HCT116 (cell line): ENCODE data around the gene AGTPBP1. TPM values are rescaled to one million over a fixed set of nuclear protein-coding genes. Genes with fewer than 3 reads are reported as not detected.
A peak's percentile ranks its signal among the peaks of the same experiment; 100 is the strongest.

ENCODE experiments used
- ATAC-seq: fragments of 200-7000 bp; cut with Tn5 transposase; 2 replicates; pipeline ENCODE4 v1.9.1; 2020; ENCODE audit warnings: mild to moderate bottlenecking, moderate library complexity
- BruUV-seq: library from RNA; stranded (reverse); fragments of 400-500 nt; replicated peaks from 2 replicates; lab custom pipeline; 2021; lab: Mats Ljungman, UMichigan
- CTCF ChIA-PET: fragments of 300-600 bp; sonication (Branson Sonifier 250); formaldehyde crosslinking; loops from one replicate; lab custom pipeline; 2021; ENCODE audit warnings: antibody characterized with exemption; lab: Charles Lee
- POLR2A ChIA-PET: fragments of 300-600, 350-600 bp; sonication (Branson Sonifier 250); formaldehyde crosslinking; loops from one replicate; lab custom pipeline; 2021; ENCODE audit warnings: antibody characterized with exemption; lab: Charles Lee
- RAD21 ChIA-PET, 2 experiments: fragments of 300-600 bp; sonication (Branson Sonifier 250); formaldehyde crosslinking; loops; one replicate each; lab custom pipeline; 2023; ENCODE audit warnings: low total read pairs in 2 of 2; ENCODE audit not compliant: uncharacterized antibody in 2 of 2, unreplicated experiment in 2 of 2, low non-redundant PET in 1 of 2; lab: Charles Lee
- DNase-seq: peaks from one replicate; pipeline ENCODE4 v3.0.0-alpha.2; 2010; ENCODE audit warnings: low read depth, low spot score
- H2AFZ ChIP-seq: fragments of 200-600 bp; shearing (Covaris generic), sonication (generic); 2 replicates; pipeline ENCODE4 v1.6.1; 2017; ENCODE audit warnings: low read depth, mixed run types, mixed read lengths, antibody characterized with exemption, low read length; ENCODE audit not compliant: poor library complexity, severe bottlenecking
- H3K27ac ChIP-seq: 2 replicates; pipeline ENCODE4 v1.5.1; 2012; ENCODE audit warnings: low read depth, low read length
- H3K27me3 ChIP-seq: fragments of 200-600 bp; sonication (generic); 2 replicates; pipeline ENCODE4 v1.6.1; 2016; ENCODE audit warnings: mixed run types, low read length, mixed read lengths; ENCODE audit not compliant: insufficient read depth
- H3K36me3 ChIP-seq, 2 experiments: fragments of 200-500 bp in 1 of 2; fragments of 200-600 bp in 1 of 2; sonication (Bioruptor generic) in 1 of 2; sonication (generic) in 1 of 2; 2 replicates each; pipeline versions ENCODE4 v1.5.1 to v1.6.1; 2014 to 2016; ENCODE audit warnings: low read length in 2 of 2, inconsistent platforms in 1 of 2, mixed read lengths in 1 of 2, mixed run types in 1 of 2; ENCODE audit not compliant: insufficient read depth in 2 of 2, control insufficient read depth in 1 of 2
- H3K4me1 ChIP-seq, 2 experiments: fragments of 200-600 bp in 1 of 2; sonication (generic) in 1 of 2; 2 replicates each; pipeline versions ENCODE4 v1.5.1 to v1.6.1; 2012 to 2017; ENCODE audit warnings: low read length in 2 of 2, inconsistent platforms in 1 of 2, mild to moderate bottlenecking in 1 of 2, mixed read lengths in 1 of 2, mixed run types in 1 of 2, moderate library complexity in 1 of 2; ENCODE audit not compliant: insufficient read depth in 2 of 2, control insufficient read depth in 1 of 2
- H3K4me2 ChIP-seq: fragments of 200-600 bp; sonication (generic); 2 replicates; pipeline ENCODE4 v1.6.1; 2017; ENCODE audit warnings: mixed run types, low read length, mixed read lengths
- H3K4me3 ChIP-seq, 2 experiments: fragments of 200-600 bp in 1 of 2; sonication (generic) in 1 of 2; replicated peaks in 1 of 2; 2 replicates each; pipeline ENCODE4 v1.5.1; 2011 to 2016; ENCODE audit warnings: low read length in 2 of 2, control low read depth in 1 of 2, low read depth in 1 of 2, mild to moderate bottlenecking in 1 of 2, mixed read lengths in 1 of 2, mixed run types in 1 of 2
- H3K79me2 ChIP-seq: fragments of 200-600 bp; sonication (generic); 2 replicates; pipeline ENCODE4 v1.6.1; 2017; ENCODE audit warnings: mild to moderate bottlenecking, mixed run types, low read length, moderate library complexity, mixed read lengths; ENCODE audit not compliant: insufficient read depth
- H3K9ac ChIP-seq: fragments of 200-600 bp; sonication (generic); 2 replicates; pipeline ENCODE4 v1.6.1; 2016; ENCODE audit warnings: low read length, mixed read lengths
- H3K9me2 ChIP-seq: fragments of 200-600 bp; sonication (generic), shearing (Covaris generic); 2 replicates; pipeline ENCODE4 v1.6.1; 2017; ENCODE audit warnings: mixed run types, mild to moderate bottlenecking, moderate library complexity; ENCODE audit not compliant: insufficient read depth
- H3K9me3 ChIP-seq, 2 experiments: fragments of 200-500 bp in 1 of 2; fragments of 200-600 bp in 1 of 2; sonication (Bioruptor generic) in 1 of 2; sonication (generic) in 1 of 2; 2 replicates each; pipeline ENCODE4 v1.6.1; 2014 to 2017; ENCODE audit warnings: low read length in 2 of 2, mixed read lengths in 2 of 2, inconsistent platforms in 1 of 2, low read depth in 1 of 2, mild to moderate bottlenecking in 1 of 2, mixed run types in 1 of 2, moderate library complexity in 1 of 2; ENCODE audit not compliant: control insufficient read depth in 1 of 2, insufficient read depth in 1 of 2
- H4K20me1 ChIP-seq: fragments of 200-600 bp; sonication (generic), shearing (Covaris generic); 2 replicates; pipeline ENCODE4 v1.6.1; 2017; ENCODE audit warnings: mixed run types, mild to moderate bottlenecking, moderate library complexity; ENCODE audit not compliant: insufficient read depth
- ATF3 ChIP-seq: IDR thresholded peaks from 2 replicates; pipeline ENCODE4 v1.6.1; 2012
- ELF1 ChIP-seq: IDR thresholded peaks from 2 replicates; pipeline ENCODE4 v1.6.1; 2012; ENCODE audit warnings: low read depth, borderline replicate concordance
- EZH2 ChIP-seq: fragments of 200-600 bp; sonication (generic); IDR thresholded peaks from 2 replicates; pipeline ENCODE4 v1.6.1; 2017; ENCODE audit warnings: antibody characterized with exemption, mixed run types
- EZH2phosphoT487 ChIP-seq: fragments of 200-600 bp; IDR thresholded peaks from 2 replicates; pipeline ENCODE4 v1.6.1; 2018; ENCODE audit warnings: antibody characterized with exemption, borderline replicate concordance
- FOSL1 ChIP-seq: IDR thresholded peaks from 2 replicates; pipeline ENCODE4 v1.6.1; 2012; ENCODE audit warnings: low read depth
- MAX ChIP-seq: IDR thresholded peaks from 2 replicates; pipeline ENCODE4 v1.6.1; 2012
- POLR2A ChIP-seq: IDR thresholded peaks from 2 replicates; pipeline ENCODE4 v1.7.0; 2011; ENCODE audit warnings: borderline replicate concordance; ENCODE audit not compliant: insufficient read depth, insufficient read length; ENCODE audit errors: extremely low read depth
- POLR2AphosphoS5 ChIP-seq: IDR thresholded peaks from 2 replicates; pipeline ENCODE4 v1.6.1; 2011; ENCODE audit warnings: mild to moderate bottlenecking, low read depth, low read length, moderate library complexity
- RAD21 ChIP-seq: IDR thresholded peaks from 2 replicates; pipeline ENCODE4 v1.6.1; 2012; ENCODE audit warnings: low read depth, mild to moderate bottlenecking
- SIN3A ChIP-seq: IDR thresholded peaks from 2 replicates; pipeline ENCODE4 v1.6.1; 2012; ENCODE audit warnings: low read depth
- SP1 ChIP-seq: IDR thresholded peaks from 2 replicates; pipeline ENCODE4 v1.6.1; 2012; ENCODE audit warnings: low read depth
- SRF ChIP-seq: IDR thresholded peaks from 2 replicates; pipeline ENCODE4 v1.6.1; 2012; ENCODE audit warnings: low read depth
- YY1 ChIP-seq: IDR thresholded peaks from 2 replicates; pipeline ENCODE4 v1.6.1; 2011; ENCODE audit warnings: low read length, low read depth, moderate library complexity, mild to moderate bottlenecking; ENCODE audit not compliant: insufficient replicate concordance; ENCODE audit errors: extremely low read depth
- intact Hi-C: fragments of 100-400 bp; cut with micrococcal nuclease; formaldehyde crosslinking; loops from 2 replicates; pipeline ENCODE4 v1.10.0; 2022
- total RNA-seq: library from RNA; stranded (reverse); gene quantifications from one replicate; pipeline ENCODE4 v1.2.1, GENCODE V29; 2021; ENCODE audit not compliant: unreplicated experiment
- TF ChIP-seq, protein P1 (sequence below), 3 experiments: fragments of 200-600 bp in 1 of 3; sonication (generic) in 1 of 3; IDR thresholded peaks in 2 of 3; conservative IDR thresholded peaks in 1 of 3; 2 replicates each; pipeline ENCODE4 v1.5.1; 2012 to 2017; ENCODE audit warnings: low read depth in 2 of 3, low read length in 2 of 3, antibody characterized with exemption in 1 of 3, borderline replicate concordance in 1 of 3, control low read depth in 1 of 3, mild to moderate bottlenecking in 1 of 3, mixed read lengths in 1 of 3, mixed run types in 1 of 3, moderate library complexity in 1 of 3; ENCODE audit not compliant: insufficient read depth in 1 of 3

The AGTPBP1 gene
- total RNA-seq, 1 experiment from 2014 or later, result 17.4 TPM

GRCh38 chr9:85516976-85517637 is 224.6 kb downstream of the AGTPBP1 start:
- peak; percentile 87 for ATAC-seq
- Histone ChIP-seq H3K79me2 (no peaks in the 10 kb centered on the region), H2AFZ (no peak overlapping the region), H3K27ac (no peak overlapping the region), H3K9me3 (no peaks in the 10 kb centered on the region), H4K20me1 (no peaks in the 10 kb centered on the region), H3K9ac (no peak overlapping the region), H3K36me3 (no peaks in the 10 kb centered on the region), H3K27me3 (no peaks in the 10 kb centered on the region), H3K4me1 (peaks cover 4 to 24% of the 10 kb centered on the region in 2 experiments), H3K9me2 (no peaks in the 10 kb centered on the region)
- RAD21 ChIA-PET, result no interaction called here
- intact Hi-C loops, result no loop called here
- POLR2A ChIA-PET, result no interaction called here
- CTCF ChIA-PET, result no interaction called here
- TF ChIP-seq POLR2A (no peak), SP1 (no peak), YY1 (no peak), EZH2 (no peak), ELF1 (no peak), RAD21 (no peak), SIN3A (no peak), POLR2AphosphoS5 (no peak), FOSL1 (no peak), SRF (no peak), ATF3 (no peak), MAX (no peak), EZH2phosphoT487 (no peak)
- TF ChIP-seq, protein P1, sequence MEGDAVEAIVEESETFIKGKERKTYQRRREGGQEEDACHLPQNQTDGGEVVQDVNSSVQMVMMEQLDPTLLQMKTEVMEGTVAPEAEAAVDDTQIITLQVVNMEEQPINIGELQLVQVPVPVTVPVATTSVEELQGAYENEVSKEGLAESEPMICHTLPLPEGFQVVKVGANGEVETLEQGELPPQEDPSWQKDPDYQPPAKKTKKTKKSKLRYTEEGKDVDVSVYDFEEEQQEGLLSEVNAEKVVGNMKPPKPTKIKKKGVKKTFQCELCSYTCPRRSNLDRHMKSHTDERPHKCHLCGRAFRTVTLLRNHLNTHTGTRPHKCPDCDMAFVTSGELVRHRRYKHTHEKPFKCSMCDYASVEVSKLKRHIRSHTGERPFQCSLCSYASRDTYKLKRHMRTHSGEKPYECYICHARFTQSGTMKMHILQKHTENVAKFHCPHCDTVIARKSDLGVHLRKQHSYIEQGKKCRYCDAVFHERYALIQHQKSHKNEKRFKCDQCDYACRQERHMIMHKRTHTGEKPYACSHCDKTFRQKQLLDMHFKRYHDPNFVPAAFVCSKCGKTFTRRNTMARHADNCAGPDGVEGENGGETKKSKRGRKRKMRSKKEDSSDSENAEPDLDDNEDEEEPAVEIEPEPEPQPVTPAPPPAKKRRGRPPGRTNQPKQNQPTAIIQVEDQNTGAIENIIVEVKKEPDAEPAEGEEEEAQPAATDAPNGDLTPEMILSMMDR (IDR thresholded peaks at IDR 0.05 in 2 of 3, conservative IDR thresholded peaks at IDR 0.05 in 1 of 3; ENCODE audit: borderline replicate concordance in 1 of 3, insufficient read depth in 1 of 3, low read depth in 2 of 3, low read length in 2 of 3), result no peak
- TF ChIP-seq, all 23 proteins: peak for 0
- no TSS peak for BruUV-seq
- Histone ChIP-seq H3K4me2 (peak overlapping the region; percentile 61), H3K4me3 (no peak overlapping the region)
- peak; percentile 24 for DNase-seq
